Measurements from ENCODE around the gene NR1I3.
"Not testable (repeated sequence)": the region's sequence is repeated elsewhere in the genome, so short reads cannot be mapped to it uniquely, and the experiment has no call there.

The NR1I3 gene

DNA sequence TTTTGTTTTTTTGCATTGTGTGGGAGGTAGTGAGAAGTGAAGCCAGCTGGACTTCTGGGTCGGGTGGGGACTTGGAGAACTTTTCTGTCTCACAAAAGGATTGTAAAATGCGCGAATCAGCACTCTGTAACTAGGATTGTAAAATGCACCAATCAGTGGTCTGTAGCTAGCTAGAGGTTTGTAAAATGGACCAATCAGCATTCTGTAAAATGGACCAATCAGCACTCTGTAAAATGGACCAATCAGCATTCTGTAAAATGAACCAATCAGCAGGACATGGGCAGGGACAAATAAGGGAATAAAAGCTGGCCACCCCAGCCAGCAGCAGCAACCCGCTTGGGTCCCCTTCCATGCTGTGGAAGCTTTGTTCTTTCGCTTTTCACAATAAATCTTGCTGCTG is 12.1 kb upstream of the NR1I3 start:
- DNase-seq: not testable (repeated sequence)

DNA sequence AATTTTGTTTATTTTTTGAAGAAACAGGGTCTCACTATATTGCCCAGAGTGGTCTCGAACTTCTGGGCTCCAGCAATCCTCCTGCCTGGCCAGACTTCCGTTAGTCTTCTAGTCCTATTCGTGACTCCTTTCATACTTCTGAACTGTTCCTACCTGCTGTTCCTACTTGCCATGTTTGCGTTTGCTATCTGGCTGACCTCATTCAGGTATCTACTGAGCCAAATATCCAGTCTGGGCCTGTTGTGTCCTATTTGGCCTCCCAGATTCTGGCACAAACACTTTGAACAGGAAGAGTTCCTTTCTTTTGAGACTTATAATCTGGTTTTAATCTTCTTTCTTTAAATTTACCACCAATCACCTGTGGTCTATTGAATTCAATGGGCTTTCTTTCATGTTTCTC is 6.9 kb upstream of the NR1I3 start:
- DNase-seq: no peak

DNA sequence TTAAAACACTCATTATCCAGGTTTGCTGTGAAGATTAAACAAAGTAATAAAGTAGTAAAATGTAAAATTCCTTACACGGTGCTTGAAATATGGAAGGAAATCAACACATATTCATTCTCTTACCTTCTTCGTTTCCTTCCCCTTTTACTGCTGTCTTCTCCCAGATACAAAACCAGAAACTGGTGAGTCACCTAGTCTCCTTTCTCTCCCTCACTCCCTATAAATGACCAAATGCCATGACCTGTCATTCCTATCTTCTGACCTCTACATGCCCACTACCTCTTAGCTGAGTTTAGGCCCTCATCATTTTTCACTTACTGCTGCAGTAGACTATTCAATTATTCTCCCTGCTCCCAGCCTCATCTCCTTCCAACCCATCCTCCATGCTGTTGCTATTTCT is 4.3 kb upstream of the NR1I3 start:
- peak in 1 of 2 donors; percentile 15 for DNase-seq

DNA sequence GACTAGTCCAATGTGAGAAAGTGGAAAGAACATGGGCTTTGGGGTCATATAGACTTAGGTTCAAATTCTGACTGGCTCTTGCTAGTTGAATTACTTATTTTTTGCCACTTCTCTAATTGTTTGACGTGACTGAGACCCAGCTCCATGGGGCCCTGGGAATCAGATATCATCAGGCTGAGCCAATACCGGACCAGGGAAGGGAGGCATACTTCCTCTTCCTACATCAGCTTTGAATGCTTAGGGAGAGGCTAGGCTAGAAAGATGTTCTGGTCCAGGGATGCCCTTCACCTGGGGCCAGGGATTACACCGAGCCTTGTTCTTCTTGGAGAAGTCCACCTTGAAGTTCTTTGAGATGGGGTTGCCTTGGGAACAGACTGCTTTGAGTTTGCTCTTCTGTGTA is 3.7 kb upstream of the NR1I3 start:
- no peak for DNase-seq

DNA sequence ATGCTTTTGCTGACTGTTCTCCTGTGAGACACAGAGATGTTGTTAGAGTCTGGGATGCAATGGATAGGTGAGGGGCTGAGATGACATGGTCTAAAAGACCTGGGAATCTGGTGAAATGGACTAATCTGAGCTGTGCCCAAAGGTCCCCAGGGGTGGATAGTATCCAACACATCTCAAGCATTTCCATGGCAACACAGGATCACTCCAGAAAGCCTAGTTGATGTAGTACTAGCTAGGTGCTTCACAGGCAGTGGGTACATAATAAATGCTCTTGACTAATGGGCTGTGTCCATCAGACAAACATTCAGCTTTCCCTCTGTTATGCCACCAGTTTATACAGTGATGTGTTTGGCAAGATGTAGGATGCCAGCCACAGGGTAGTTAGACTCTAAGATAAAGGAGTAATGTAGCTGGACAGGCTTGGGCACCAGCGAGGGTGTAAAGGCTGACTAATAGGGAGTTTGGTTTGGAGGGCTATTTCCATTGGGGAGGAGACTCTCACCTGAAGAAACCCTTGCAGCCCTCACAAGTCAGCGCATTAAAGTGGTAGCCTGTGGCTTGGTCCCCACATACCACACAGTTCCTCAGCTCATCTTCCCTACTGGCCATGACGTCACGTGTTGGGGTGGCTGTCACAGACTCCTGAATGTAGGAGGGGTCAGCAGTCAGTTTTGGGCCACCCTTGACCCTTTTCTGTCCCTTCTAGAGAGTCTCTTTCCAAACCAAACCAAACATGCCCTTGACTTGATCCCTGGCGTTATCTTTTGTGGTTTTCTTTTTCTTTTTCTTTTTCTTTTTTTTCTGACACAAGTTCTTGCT is 1.8 kb downstream of the NR1I3 start:
- no peak for DNase-seq

DNA sequence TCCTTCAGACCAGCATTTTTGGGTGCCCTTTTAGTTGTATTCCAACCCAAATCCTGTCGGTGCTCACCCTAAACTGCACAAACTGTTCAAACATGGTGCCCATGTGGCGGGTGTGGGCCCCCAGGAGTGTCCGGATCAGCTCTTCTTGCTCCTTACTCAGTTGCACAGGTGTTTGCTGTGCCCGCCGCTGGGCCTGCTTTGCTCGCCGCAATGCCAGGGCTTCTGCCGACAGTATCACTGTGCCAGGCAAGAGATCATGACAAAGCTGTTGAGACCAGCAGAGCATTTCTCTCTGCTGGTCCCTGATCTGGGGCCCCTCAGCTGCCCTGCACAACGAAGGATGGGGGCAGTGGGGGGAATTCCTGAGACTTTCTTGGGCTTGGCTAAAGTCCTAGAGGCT is 4.9 kb downstream of the NR1I3 start:
- no peak for DNase-seq

DNA sequence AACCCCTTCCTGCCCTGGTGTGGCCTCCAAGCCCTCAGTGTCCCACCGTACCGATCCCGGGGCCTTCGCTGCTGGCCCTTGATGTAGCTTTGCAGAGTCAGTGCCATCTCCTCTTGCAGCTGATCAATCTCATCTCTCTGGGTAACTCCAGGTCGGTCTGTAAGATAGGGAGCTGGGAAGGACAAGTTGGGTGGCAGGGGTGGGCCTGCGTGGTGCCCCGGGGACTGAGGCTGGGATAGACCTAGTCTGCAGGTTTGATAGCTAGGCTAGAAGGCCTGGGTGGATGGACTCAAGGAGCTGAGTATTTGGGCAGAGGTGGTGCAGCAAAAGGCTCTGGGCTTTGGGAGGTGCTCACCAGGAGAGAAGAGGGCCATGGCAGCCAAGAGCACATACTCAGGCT is 7.2 kb downstream of the NR1I3 start:
- DNase-seq: no peak

DNA sequence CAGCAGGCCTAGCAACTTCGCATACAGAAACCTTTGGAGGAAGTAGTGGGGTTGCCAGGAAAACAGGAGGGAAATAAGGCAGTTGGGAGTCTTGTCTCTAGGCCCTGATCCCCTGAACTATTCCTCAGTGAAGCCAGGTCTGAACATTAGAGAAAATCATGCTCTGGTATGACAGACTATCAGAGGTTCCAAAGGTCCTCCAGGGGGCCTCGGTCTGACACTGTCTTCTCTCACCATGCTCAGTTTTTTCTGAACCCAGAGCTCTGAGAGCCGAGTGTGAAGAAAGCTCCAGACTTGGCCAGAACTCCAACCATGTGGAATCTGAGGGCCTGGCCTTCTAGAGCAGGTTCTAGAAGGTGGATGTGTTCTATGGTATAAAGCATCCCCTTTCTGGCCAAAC is 8.1 kb downstream of the NR1I3 start:
- DNase-seq: no peak

DNA sequence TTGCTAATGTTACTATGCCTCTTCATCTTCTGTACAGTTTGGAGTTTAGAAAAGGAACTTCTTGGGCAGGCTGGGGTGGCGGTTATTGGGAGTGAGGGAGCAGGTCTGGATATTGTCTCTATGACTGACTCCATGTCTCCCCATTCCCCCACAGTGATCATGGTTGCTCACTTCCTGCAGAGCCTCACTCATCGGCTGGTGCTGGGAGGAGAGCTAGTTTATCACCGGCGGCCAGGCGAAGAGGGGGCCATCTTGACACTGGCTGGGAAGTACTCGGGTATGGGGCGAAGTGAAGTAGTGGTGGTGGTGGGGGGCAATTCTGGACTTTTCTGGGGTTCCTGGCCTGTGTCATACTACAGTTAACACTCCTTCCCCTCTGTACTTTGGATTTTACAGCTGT is 10.0 kb downstream of the NR1I3 start:
- DNase-seq: no peak

DNA sequence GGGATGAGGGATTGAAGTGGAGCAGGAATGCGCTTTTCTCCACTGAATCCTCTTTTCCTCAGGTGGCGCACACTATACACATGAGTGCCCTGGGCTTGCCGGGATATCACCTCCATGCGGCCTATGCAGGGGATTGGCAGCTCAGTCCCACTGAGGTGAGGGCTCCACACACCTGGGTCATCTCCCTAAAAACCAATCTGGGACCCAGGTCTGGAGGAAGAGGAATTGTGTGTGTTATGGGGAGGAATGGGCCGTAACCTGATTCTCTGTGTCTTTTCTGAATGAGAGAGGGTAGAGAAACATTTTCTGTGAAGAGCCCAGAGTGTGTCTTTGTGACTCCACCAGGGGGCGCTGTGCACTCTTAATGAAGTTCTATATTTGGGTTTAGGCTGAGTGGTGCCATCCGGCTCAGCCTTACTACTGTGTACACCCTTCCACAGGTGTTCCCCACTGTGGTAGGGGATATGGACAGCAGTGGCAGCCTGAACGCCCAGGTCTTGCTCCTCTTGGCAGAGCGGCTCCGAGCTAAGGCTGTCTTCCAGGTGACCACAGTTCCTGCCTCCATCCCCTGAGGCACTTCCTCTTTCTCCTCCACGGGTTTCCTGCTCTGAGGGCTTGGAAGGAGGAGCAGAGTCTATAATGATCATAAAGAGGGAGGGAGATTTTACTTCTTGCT is 10.7 kb downstream of the NR1I3 start:
- peak; percentile 62 to 83 for DNase-seq

DNA sequence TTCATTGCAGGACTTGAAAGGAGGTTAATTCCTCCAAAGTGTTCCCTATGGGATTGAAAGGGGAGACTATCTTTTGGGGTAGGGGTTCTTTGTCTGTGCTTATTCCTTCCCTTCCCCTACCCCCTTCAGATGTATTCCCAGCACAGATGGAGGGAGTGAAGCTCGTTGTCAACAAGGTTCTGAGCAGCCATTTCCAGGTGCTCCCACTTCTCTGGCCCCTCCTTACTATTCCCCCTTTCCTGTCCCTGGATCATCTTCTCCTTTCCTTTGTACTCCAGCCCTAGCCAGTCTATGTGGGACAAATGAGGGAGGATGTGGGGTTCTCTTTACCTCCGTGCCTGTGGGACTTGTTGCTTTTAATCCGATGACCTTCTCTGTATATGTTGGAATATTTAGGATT is 11.2 kb downstream of the NR1I3 start:
- no peak for DNase-seq

DNA sequence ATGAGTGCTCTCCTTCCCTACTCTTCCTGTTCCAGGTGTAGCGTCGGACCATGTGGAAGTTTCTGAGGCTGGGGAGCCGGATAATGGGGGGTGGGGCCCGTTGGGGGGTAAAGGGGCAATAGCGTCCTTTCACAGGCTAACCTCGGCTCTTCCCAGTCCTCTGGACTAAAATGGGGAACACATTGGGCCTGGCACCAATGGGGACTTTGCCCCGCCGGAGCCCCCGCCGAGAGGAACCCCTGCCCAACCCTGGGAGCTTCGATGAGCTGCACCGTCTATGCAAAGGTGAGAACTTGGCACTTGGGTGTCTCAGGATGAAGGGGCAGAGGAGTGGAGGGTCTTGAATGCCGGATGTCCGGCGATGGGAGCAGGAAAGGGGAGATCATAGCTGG is 11.7 kb downstream of the NR1I3 start:
- no peak for DNase-seq

DNA sequence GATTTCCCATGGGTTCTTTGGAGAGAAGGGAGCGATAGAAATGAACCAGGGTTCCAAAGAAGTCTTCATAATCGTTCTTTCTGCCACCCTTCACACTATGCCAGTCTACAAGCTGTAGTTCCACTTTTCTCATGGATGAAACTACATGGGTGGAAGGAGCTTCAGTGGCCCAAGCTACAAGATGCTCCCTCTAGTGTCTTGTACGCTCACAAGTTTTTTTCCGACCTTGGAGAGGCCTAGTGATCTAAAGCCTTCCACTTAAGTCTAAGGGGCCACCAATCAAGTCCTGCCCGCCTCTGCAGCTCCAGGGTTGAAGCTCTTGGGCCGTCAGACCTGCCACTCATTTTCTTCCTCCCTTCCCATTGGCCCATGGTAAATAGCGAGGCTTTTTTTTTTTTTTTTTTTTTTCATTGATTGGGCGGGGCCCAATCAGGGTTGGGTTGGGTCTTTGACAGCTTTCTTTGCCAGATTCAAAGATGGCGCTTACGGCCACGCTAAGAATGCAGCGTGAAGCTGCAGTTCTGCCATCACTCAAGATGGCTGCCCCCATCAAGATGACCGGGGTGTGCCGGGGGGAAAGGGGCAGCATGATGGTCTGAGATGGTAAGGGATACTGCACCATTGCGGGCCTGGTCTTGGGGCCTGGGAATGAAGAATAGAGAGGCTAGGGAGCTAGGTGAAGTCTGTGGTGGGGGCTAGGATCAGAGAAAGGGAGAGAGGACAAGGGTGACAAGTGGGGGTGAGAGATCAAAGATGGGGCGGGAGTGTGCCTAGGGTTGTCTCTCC is 12.3 kb downstream of the NR1I3 start, which contains the start of gene TOMM40L:
TOMM40L (plus strand) TSS at position 527 of the 786 bp plus-strand sequence. CDS start 430 bp downstream, outside the sequence.
- DNase-seq: peak; percentile 82 to 100

DNA sequence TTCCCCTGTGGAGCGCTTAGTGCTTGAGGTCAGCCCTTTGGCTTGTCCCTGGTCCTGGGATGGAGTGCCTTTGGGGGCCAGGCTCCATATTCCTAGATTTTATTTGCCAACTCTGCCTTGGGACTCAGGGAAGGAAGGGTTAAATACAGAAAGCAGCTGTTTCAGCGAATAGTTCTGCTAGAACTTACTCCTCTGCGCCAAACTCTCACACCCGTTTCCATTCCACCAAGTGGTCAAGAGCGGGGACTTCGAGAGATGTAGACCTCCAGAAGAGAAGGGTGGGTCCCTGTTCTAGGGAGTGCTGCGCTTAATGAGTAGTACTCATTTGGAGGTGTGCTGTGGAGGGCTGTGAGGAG is 12.8 kb downstream of the NR1I3 start:
- DNase-seq: no peak

DNA sequence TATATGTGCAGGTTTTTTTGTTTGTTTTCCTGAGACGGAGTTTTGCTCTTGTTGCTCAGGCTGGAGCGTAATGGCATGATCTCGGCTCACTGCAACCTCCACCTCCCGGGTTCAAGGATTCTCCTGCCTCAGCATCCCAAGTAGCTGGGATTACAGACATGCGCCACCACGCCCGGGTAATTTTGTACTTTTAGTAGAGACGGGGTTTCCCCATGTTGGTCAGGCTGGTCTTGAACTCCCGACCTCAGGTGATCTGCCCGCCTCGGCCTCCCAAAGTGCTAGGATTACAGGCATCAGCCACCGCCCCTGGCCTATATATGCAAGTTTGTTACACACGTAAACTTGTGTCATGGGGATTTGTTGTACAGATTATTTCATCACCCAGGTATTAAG is 13.3 kb downstream of the NR1I3 start:
- DNase-seq: not testable (repeated sequence)

DNA sequence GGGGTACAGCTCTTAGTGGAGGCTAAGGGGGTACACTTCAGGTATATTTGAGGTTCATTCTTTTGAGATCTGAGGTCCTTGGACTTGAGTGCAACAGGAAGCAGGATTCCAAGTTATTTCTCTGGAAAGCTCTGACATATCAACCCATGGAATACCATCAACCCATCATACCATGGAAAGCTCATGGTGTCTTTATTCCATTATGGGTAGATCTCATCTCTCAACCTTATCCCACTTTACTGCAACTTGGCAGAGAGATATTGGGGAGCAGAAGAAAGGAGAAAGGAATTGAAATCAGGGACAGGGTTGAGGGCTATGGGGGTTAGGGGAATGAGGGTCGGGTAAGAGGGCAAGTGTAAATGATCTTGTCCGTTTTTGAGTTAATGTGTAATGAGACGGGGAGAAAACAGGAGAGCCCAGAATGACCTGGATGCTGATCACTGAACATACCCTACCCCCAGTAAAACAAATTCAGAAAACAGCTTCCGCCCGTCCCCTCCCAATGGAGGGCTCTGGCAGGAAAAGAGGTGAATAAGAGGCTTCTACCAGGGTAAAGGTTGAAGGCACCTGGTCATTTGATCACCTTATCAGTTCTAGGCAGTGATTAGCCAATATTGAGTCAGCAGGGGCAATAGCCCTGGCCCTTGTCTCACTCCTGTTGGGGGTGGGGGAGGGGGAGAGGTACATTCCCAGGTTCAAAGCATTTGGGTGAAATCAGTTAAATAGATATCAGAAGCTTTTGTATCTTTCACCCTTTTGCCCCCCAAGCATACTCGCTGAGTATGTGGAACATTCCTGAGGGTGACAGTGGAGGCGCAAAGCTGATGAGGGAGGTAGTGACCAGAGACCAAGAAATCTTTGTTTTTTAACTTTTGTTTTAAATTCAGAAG is 14.0 kb downstream of the NR1I3 start:
- DNase-seq: no peak

DNA sequence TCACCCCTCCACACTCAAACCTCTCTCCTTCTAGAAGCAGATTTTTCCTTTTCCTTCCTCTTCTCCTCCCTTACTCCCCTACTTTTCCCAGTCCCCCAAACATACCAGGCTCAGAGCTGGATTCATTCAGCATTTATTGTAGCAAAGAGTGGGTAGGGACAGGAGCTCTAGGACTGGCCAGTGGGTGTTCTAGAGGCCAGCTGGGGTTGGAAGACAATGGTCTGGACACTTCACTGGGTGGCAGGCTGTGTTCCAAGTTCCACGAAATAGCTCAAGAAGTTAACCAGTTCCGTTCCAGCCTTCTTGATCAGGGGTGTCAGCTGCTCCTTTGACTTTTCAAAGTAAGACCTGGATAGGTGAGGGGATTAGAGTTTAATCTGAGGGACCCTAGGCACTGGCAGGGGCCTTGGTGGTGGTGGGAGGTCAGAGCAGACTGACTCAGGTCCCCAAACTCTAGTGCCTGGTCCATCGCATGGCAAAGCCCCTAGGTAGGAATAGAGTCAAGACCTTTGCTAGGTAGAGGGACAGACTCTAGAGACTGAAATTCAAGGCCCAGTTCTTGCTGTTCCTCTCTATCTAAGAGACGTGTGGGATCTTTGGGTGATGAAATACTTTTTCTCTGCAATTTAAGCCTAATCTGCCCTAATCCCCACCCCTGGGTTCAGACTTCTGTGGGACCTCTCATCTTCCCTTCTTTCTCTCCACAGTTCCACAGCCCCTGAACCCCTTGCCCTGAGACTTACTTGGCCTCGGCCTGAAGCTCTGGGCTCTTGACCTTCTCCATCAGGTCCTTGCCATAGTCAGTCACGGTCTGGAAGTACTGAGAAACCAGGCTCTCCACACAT is 15.6 kb downstream of the NR1I3 start:
- DNase-seq: no peak

DNA sequence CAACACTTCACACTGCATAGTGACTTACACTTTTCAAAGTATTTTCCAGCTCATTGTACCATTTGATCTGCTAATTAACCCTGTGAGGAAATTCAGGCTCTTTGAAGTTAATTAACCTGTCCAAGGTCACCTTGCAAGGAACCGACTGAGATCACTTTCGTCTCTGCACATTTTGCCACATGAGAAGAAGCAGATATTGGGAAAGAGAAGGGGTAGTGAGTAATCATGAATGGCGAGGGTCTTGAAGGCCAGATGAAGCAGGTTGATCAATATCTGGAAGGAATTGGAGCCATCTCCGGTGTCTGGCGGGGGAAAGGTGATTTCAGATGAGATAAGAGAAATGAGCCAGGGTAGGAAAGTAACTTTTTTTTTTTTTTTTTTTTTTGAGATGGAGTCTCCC is 18.0 kb downstream of the NR1I3 start:
- no peak for DNase-seq

DNA sequence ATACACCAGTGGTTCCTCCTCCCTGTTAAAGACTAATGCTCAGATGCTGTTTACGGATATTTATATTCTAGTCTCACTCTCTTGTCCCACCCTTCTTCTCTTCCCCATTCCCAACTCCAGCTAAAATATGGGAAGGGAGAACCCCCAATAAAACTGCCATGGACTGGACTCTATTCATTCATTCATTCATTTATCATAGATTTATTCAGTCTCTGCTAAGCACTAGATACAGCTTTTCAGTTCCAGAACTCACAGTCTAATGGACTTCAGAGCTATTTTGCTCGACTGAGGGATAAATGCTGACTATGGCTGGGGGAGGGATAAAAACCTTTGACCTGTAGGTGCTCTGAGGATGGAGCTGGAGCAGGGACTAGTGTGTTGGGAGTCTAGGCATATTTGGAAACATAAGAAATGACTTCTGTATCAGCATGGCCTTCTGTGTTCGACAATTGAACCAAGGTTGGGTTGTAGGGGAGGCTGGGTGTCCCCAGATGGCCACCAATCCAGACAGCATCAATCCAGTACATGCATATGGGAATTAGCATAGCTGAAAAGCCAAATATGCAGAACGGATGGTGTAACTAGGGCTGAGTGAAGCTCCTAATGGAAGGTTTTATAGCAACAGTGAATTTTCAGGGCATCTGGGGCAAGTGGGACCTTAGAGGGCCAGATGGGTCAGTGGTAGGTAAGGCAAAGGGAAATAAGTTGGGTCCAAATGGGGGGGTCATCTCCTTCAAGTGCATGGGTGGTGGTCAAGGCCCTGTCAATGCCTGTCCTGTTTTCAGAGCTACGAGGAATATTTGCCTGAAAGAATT is 18.7 kb downstream of the NR1I3 start:
- no peak for DNase-seq

DNA sequence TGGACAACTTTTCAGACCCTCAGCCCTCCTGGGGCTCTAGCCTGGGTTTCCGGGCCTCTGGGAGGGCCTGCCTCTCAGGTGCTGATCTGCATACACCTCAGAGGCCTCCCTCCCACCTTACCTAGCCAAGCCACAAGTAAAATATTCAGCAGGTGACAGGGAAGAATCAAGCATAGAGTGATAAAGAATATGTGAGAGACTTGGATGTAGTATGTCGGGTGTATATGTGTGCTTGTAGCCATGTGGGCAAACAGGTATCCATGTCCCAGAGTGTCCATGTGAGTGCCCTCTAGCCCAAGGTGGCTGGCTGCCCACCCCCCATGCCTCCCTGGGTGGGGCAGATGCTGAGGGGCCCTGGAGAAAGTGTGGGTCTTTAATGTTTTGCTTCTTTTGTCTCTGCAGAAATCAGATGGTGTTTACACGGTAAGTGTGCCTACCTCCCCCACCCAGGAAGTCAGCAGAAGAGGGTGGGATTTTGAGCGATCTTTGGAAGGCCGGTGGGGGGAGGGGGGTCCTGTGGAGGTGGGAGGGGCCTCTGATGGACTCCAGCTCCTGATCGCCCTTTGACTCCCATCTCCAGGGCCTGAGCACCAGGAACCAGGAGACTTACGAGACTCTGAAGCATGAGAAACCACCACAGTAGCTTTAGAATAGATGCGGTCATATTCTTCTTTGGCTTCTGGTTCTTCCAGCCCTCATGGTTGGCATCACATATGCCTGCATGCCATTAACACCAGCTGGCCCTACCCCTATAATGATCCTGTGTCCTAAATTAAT is 19.5 kb downstream of the NR1I3 start:
- no peak for DNase-seq
